IMR-90 (cell line): ENCODE data around the gene SDK1. TPM values are rescaled to one million over a fixed set of nuclear protein-coding genes. Genes with fewer than 3 reads are reported as not detected.

Source experiments
- ATAC-seq: fragments of 200-7000 bp; cut with Tn5 transposase; 2 replicates; pipeline ENCODE4 v1.9.1; 2020; ENCODE audit warnings: low read depth, mild to moderate bottlenecking, moderate library complexity
- BruUV-seq: library from RNA; stranded (reverse); fragments of 400-500 nt; replicated peaks from 2 replicates; lab custom pipeline; 2021; lab: Mats Ljungman, UMichigan
- CTCF ChIA-PET: fragments of 300-600 bp; formaldehyde crosslinking; extraction: SDS; loops from one replicate; lab custom pipeline; 2021; ENCODE audit warnings: antibody characterized with exemption; lab: Yijun Ruan, JAX
- POLR2A ChIA-PET: fragments of 300-600 bp; sonication (Branson Sonifier 250); formaldehyde crosslinking; loops from one replicate; lab custom pipeline; 2022; ENCODE audit warnings: antibody characterized with exemption; ENCODE audit not compliant: unreplicated experiment; lab: Charles Lee
- DNase-seq: peaks from one replicate; pipeline ENCODE4 v3.0.0; 2013
- H2AFZ ChIP-seq: replicated peaks from 2 replicates; pipeline ENCODE3; 2013; ENCODE audit warnings: low read length, mild to moderate bottlenecking; ENCODE audit not compliant: poor library complexity
- H2AK5ac ChIP-seq: 2 replicates; pipeline ENCODE4 v1.6.1; 2013; ENCODE audit warnings: low read depth, low read length, inconsistent platforms
- H2AK9ac ChIP-seq: replicated peaks from 2 replicates; pipeline ENCODE3; 2013; ENCODE audit warnings: mild to moderate bottlenecking, low read depth, low read length, moderate library complexity; ENCODE audit not compliant: poor library complexity
- H2BK120ac ChIP-seq: 2 replicates; pipeline ENCODE4 v1.6.1; 2013; ENCODE audit warnings: low read depth, low read length, inconsistent platforms
- H2BK15ac ChIP-seq: 3 replicates; pipeline ENCODE4 v1.6.1; 2013; ENCODE audit warnings: low read depth, low read length, inconsistent platforms
- H2BK20ac ChIP-seq: 2 replicates; pipeline ENCODE4 v1.6.1; 2013; ENCODE audit warnings: low read depth, mild to moderate bottlenecking, inconsistent platforms, low read length, moderate library complexity
- H2BK5ac ChIP-seq: 2 replicates; pipeline ENCODE4 v1.6.1; 2013; ENCODE audit warnings: mild to moderate bottlenecking, low read depth, low read length, inconsistent platforms; ENCODE audit not compliant: poor library complexity, severe bottlenecking
- H3K14ac ChIP-seq: replicated peaks from 2 replicates; pipeline ENCODE4 v1.6.1; 2013; ENCODE audit warnings: low read depth, low read length, inconsistent platforms
- H3K18ac ChIP-seq: 2 replicates; pipeline ENCODE4 v1.6.1; 2013; ENCODE audit warnings: low read depth, low read length, control low read depth
- H3K23ac ChIP-seq: 2 replicates; pipeline ENCODE4 v1.6.1; 2013; ENCODE audit warnings: low read depth, low read length, inconsistent platforms
- H3K27ac ChIP-seq: 2 replicates; pipeline ENCODE4 v1.5.1; 2013; ENCODE audit warnings: mild to moderate bottlenecking, control low read depth, low read length; ENCODE audit not compliant: insufficient read depth
- H3K27me3 ChIP-seq: 2 replicates; pipeline ENCODE4 v1.6.1; 2013; ENCODE audit warnings: low read length; ENCODE audit not compliant: control insufficient read depth, insufficient read depth
- H3K36me3 ChIP-seq: 2 replicates; pipeline ENCODE4 v1.6.1; 2013; ENCODE audit warnings: low read length, mixed read lengths; ENCODE audit not compliant: control insufficient read depth, insufficient read depth
- H3K4ac ChIP-seq: 2 replicates; pipeline ENCODE4 v1.6.1; 2013; ENCODE audit warnings: low read depth, low read length, inconsistent platforms
- H3K4me1 ChIP-seq: 2 replicates; pipeline ENCODE4 v1.6.1; 2013; ENCODE audit warnings: low read length, mixed read lengths; ENCODE audit not compliant: control insufficient read depth, insufficient read depth
- H3K4me2 ChIP-seq: 2 replicates; pipeline ENCODE4 v1.6.1; 2013; ENCODE audit warnings: low read depth, mild to moderate bottlenecking, control low read depth, low read length, moderate library complexity
- H3K4me3 ChIP-seq: 2 replicates; pipeline ENCODE4 v1.5.1; 2013; ENCODE audit warnings: low read depth, mild to moderate bottlenecking, control low read depth, low read length, moderate library complexity; ENCODE audit not compliant: insufficient read depth
- H3K56ac ChIP-seq: 2 replicates; pipeline ENCODE4 v1.6.1; 2013; ENCODE audit warnings: low read length, inconsistent platforms; ENCODE audit not compliant: insufficient read depth; ENCODE audit errors: extremely low read depth
- H3K79me1 ChIP-seq, 2 experiments: 2 replicates each; pipeline ENCODE4 v1.6.1; 2013; ENCODE audit warnings: low read length in 2 of 2, inconsistent platforms in 1 of 2, low read depth in 1 of 2
- H3K9ac ChIP-seq: 2 replicates; pipeline ENCODE4 v1.6.1; 2013; ENCODE audit warnings: low read depth, low read length, control low read depth
- H3K9me1 ChIP-seq: 2 replicates; pipeline ENCODE4 v1.6.1; 2013; ENCODE audit warnings: low read length, inconsistent platforms; ENCODE audit not compliant: insufficient read depth
- H3K9me3 ChIP-seq: 2 replicates; pipeline ENCODE4 v1.6.1; 2013; ENCODE audit warnings: low read length; ENCODE audit not compliant: control insufficient read depth, insufficient read depth
- H4K20me1 ChIP-seq: 2 replicates; pipeline ENCODE4 v1.6.1; 2013; ENCODE audit warnings: low read length, inconsistent platforms; ENCODE audit not compliant: insufficient read depth
- H4K5ac ChIP-seq: 2 replicates; pipeline ENCODE4 v1.6.1; 2013; ENCODE audit warnings: mild to moderate bottlenecking, low read depth, low read length, control low read depth
- H4K8ac ChIP-seq, 2 experiments: 2 replicates each; pipeline ENCODE4 v1.6.1; 2013; ENCODE audit warnings: low read depth in 2 of 2, low read length in 2 of 2, control low read depth in 1 of 2, inconsistent platforms in 1 of 2
- H4K91ac ChIP-seq: 2 replicates; pipeline ENCODE4 v1.6.1; 2013; ENCODE audit warnings: low read depth, low read length, inconsistent platforms; ENCODE audit not compliant: insufficient read depth
- CEBPB ChIP-seq: IDR thresholded peaks from 2 replicates; pipeline ENCODE4 v1.6.1; 2012; ENCODE audit warnings: low read depth, low read length, improper control_type of control experiment
- FOS ChIP-seq: fragments of 150-350 bp; IDR thresholded peaks from 2 replicates; pipeline ENCODE4 v1.6.1; 2016; ENCODE audit warnings: low read depth, low read length
- WGBS, 2 experiments: methylation state at CpG; one replicate each; pipeline versions ENCODE4 v1.1.5 to v1.1.7; 2013; ENCODE audit warnings: missing lambda C conversion rate in 2 of 2; ENCODE audit not compliant: insufficient read length in 1 of 2; ENCODE audit errors: extremely low coverage in 2 of 2; 5-methylcytosine and 5-hydroxymethylcytosine counted together
- dilution Hi-C: fragments of 300-500 bp; cut with HindIII; formaldehyde crosslinking; loops from one replicate; pipeline ENCODE4 v1.14.3; 2018; ENCODE audit warnings: low sequenced_read_pairs; ENCODE audit not compliant: unreplicated experiment
- in situ Hi-C: fragments of 300-500 bp; cut with MboI; formaldehyde crosslinking; loops from 3 replicates; pipeline ENCODE4 v1.14.3; 2019; ENCODE audit warnings: low sequenced_read_pairs, inconsistent platforms, mixed read lengths
- intact Hi-C: fragments of 100-400 bp; cut with micrococcal nuclease; formaldehyde crosslinking; loops from 2 replicates; pipeline ENCODE4 v1.10.0; 2022
- polyA plus RNA-seq, 3 experiments: library from polyadenylated mRNA; depleted of rRNA; stranded (reverse); fragments of >200 nt; gene quantifications; 2 replicates each; pipeline ENCODE4 v1.2.3, GENCODE V29; 2012; ENCODE audit warnings: low replicate concordance in 1 of 3
- total RNA-seq: library from RNA; depleted of rRNA; stranded (reverse); fragments of >200 nt; gene quantifications from 2 replicates; pipeline ENCODE4 v1.2.3, GENCODE V29; 2012

Gene SDK1
- total and polyA plus RNA-seq, 2 of the 4 experiments (the other 2 are of a cell fraction) = 1.5 to 1.6 TPM

- Histone ChIP-seq H3K36me3 (no peaks in the 10 kb centered on the region), H2BK15ac (no peak overlapping the region), H3K23ac (no peak overlapping the region), H3K9ac (no peak overlapping the region), H3K56ac (no peak overlapping the region), H4K20me1 (no peaks in the 10 kb centered on the region), H2BK20ac (no peak overlapping the region), H4K8ac (no peak overlapping the region), H3K27me3 (no peaks in the 10 kb centered on the region), H2AK9ac (no peak overlapping the region), H3K18ac (no peak overlapping the region), H2BK5ac (no peak overlapping the region), H4K5ac (no peak overlapping the region), H3K27ac (no peak overlapping the region), H3K4me1 (no peaks in the 10 kb centered on the region), H2AFZ (no peak overlapping the region), H3K9me1 (no peaks in the 10 kb centered on the region), H3K14ac (no peak overlapping the region), H4K91ac (no peak overlapping the region), H3K9me3 (no peaks in the 10 kb centered on the region), H2BK120ac (no peak overlapping the region), H3K79me1 (no peaks in the 10 kb centered on the region), H3K4ac (no peak overlapping the region), H3K4me2 (no peak overlapping the region), H2AK5ac (no peak overlapping the region), H3K4me3 (no peak overlapping the region)
- dilution Hi-C loops (no loop called here), intact Hi-C loops (no loop called here), in situ Hi-C loops (no loop called here)
- ATAC-seq = no peak
- WGBS, 2 experiments = no CpG with 5 or more reads among the region's 3 CpGs
- ChIA-PET POLR2A (no interaction called here), CTCF (no interaction called here)
- no TSS peak for BruUV-seq
- peak; percentile 85 for TF ChIP-seq CEBPB
- no peak for TF ChIP-seq FOS
- no peak for DNase-seq
Measured at GRCh38 chr7:3564231-3564630, 263.2 kb downstream of the SDK1 start.
